ENCODE measurements around the gene KRT2.
"Not testable (repeated sequence)": the region's sequence is repeated elsewhere in the genome, so short reads cannot be mapped to it uniquely, and the experiment has no call there.

GRCh38 chr12:52669941-52670340, 17.9 kb upstream of the KRT2 start:
- TF ChIP-seq ZC3H10 (CRISPR knock-in tag; IDR thresholded peaks at IDR 0.05); RARB (CRISPR knock-in tag; IDR thresholded peaks at IDR 0.05); ARNTL (CRISPR knock-in tag; IDR thresholded peaks at IDR 0.05; ENCODE audit: borderline replicate concordance, low read depth); BACH2 (CRISPR knock-in tag; IDR thresholded peaks at IDR 0.05; ENCODE audit: borderline replicate concordance); ZFP30 (CRISPR knock-in tag; IDR thresholded peaks at IDR 0.05); PATZ1 (CRISPR knock-in tag; IDR thresholded peaks at IDR 0.05; ENCODE audit: borderline replicate concordance); CSDC2 (CRISPR knock-in tag; IDR thresholded peaks at IDR 0.05): not testable (repeated sequence)
